Measurements from ENCODE around the gene CCR5AS.

Gene CCR5AS

DNA sequence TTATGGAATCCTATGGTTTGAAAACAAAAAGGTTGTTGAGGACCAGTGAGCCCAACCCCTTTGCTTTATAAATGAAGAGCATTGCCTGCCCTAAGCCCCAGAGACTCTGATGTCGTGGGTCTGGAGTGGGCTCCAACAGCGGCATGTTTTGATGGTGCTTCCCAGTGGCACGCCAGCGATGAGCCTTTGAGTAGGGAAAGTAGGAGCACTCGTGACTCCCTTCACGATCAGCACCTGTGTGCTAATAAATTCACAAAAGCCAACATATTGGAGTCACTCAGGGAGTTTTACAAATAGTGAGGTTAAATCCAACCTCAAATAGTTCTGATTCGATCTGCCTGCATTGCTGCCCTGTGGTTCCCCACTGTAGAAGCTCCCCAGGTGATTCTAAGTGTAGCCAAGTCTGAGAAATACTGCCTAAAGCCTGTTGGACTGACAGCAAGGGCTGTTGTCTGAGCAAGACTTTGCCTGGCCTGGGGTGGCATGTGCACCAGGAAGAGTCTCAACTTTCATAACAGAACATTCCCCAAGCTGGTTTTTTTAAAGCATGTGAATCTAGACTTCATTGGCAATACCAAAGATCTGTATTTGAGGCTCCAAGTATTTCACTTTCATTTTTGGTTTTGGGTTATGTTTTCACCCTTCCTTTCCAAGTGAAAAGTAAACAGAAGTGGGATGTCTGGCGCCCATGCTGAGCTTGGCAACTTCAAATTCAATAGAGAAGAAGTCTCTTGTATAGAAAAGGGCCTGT, 26.2 kb downstream of the CCR5AS start:
- no peak for DNase-seq (ENCODE audit: low read depth in 1 of 2, low spot score in 1 of 2)

DNA sequence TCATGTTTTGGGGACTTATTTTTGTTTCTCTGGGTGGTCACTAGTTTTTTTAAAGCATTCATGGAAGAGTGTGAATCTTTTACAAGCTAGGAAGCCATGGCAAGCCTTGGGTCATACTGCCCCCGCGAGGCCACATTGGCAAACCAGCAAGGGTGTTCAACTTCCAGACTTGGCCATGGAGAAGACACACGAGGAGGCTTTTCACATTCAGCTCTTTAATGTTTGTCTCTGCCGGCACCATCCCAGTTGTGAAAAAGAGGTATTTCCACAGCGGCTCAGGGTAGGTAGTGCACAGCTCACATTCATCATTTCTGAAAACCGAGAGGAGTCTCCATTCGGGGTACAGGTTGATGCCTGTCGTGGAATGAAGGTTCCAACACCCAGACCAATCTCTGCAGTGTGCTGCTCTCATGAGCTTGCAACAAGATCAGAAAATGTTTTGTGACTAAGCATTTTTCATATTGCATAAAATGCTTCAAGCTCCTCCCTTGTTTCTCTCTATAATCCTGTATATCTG, 28.4 kb downstream of the CCR5AS start:
- peak; percentile 27 to 56 for DNase-seq (ENCODE audit: low read depth in 1 of 2, low spot score in 1 of 2)

DNA sequence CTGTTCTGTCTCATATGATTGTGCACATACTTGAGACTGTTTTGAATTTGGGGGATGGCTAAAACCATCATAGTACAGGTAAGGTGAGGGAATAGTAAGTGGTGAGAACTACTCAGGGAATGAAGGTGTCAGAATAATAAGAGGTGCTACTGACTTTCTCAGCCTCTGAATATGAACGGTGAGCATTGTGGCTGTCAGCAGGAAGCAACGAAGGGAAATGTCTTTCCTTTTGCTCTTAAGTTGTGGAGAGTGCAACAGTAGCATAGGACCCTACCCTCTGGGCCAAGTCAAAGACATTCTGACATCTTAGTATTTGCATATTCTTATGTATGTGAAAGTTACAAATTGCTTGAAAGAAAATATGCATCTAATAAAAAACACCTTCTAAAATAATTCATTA, 31.1 kb downstream of the CCR5AS start:
- DNase-seq (ENCODE audit: low read depth in 1 of 2, low spot score in 1 of 2), result no peak

DNA sequence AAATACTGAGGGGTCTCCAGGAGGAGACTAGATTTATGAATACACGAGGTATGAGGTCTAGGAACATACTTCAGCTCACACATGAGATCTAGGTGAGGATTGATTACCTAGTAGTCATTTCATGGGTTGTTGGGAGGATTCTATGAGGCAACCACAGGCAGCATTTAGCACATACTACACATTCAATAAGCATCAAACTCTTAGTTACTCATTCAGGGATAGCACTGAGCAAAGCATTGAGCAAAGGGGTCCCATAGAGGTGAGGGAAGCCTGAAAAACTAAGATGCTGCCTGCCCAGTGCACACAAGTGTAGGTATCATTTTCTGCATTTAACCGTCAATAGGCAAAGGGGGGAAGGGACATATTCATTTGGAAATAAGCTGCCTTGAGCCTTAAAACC, 31.6 kb downstream of the CCR5AS start:
- DNase-seq (ENCODE audit: low read depth in 1 of 2, low spot score in 1 of 2), result no peak

DNA sequence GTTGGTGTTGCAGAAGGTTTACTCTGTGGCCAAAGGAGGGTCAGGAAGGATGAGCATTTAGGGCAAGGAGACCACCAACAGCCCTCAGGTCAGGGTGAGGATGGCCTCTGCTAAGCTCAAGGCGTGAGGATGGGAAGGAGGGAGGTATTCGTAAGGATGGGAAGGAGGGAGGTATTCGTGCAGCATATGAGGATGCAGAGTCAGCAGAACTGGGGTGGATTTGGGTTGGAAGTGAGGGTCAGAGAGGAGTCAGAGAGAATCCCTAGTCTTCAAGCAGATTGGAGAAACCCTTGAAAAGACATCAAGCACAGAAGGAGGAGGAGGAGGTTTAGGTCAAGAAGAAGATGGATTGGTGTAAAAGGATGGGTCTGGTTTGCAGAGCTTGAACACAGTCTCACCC, 32.1 kb downstream of the CCR5AS start:
- DNase-seq (ENCODE audit: low read depth in 1 of 2, low spot score in 1 of 2), result no peak

DNA sequence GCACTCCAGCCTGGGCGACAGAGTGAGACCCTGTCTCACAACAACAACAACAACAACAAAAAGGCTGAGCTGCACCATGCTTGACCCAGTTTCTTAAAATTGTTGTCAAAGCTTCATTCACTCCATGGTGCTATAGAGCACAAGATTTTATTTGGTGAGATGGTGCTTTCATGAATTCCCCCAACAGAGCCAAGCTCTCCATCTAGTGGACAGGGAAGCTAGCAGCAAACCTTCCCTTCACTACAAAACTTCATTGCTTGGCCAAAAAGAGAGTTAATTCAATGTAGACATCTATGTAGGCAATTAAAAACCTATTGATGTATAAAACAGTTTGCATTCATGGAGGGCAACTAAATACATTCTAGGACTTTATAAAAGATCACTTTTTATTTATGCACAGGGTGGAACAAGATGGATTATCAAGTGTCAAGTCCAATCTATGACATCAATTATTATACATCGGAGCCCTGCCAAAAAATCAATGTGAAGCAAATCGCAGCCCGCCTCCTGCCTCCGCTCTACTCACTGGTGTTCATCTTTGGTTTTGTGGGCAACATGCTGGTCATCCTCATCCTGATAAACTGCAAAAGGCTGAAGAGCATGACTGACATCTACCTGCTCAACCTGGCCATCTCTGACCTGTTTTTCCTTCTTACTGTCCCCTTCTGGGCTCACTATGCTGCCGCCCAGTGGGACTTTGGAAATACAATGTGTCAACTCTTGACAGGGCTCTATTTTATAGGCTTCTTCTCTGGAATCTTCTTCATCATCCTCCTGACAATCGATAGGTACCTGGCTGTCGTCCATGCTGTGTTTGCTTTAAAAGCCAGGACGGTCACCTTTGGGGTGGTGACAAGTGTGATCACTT, 34.1 kb downstream of the CCR5AS start:
- DNase-seq (ENCODE audit: low read depth in 1 of 2, low spot score in 1 of 2), result no peak

DNA sequence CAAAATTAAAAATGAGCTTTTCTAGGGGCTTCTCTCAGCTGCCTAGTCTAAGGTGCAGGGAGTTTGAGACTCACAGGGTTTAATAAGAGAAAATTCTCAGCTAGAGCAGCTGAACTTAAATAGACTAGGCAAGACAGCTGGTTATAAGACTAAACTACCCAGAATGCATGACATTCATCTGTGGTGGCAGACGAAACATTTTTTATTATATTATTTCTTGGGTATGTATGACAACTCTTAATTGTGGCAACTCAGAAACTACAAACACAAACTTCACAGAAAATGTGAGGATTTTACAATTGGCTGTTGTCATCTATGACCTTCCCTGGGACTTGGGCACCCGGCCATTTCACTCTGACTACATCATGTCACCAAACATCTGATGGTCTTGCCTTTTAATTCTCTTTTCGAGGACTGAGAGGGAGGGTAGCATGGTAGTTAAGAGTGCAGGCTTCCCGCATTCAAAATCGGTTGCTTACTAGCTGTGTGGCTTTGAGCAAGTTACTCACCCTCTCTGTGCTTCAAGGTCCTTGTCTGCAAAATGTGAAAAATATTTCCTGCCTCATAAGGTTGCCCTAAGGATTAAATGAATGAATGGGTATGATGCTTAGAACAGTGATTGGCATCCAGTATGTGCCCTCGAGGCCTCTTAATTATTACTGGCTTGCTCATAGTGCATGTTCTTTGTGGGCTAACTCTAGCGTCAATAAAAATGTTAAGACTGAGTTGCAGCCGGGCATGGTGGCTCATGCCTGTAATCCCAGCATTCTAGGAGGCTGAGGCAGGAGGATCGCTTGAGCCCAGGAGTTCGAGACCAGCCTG, 35.1 kb downstream of the CCR5AS start:
- DNase-seq (ENCODE audit: low read depth in 1 of 2, low spot score in 1 of 2), result no peak

DNA sequence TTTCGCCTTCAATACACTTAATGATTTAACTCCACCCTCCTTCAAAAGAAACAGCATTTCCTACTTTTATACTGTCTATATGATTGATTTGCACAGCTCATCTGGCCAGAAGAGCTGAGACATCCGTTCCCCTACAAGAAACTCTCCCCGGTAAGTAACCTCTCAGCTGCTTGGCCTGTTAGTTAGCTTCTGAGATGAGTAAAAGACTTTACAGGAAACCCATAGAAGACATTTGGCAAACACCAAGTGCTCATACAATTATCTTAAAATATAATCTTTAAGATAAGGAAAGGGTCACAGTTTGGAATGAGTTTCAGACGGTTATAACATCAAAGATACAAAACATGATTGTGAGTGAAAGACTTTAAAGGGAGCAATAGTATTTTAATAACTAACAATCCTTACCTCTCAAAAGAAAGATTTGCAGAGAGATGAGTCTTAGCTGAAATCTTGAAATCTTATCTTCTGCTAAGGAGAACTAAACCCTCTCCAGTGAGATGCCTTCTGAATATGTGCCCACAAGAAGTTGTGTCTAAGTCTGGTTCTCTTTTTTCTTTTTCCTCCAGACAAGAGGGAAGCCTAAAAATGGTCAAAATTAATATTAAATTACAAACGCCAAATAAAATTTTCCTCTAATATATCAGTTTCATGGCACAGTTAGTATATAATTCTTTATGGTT, 35.9 kb downstream of the CCR5AS start, which contains the start of gene CCR5:
CCR5 (plus strand) TSS at position 108 of the 680 bp plus-strand sequence. CDS start 1,957 bp downstream, outside the sequence.
- DNase-seq (ENCODE audit: low read depth in 1 of 2, low spot score in 1 of 2), result no peak

DNA sequence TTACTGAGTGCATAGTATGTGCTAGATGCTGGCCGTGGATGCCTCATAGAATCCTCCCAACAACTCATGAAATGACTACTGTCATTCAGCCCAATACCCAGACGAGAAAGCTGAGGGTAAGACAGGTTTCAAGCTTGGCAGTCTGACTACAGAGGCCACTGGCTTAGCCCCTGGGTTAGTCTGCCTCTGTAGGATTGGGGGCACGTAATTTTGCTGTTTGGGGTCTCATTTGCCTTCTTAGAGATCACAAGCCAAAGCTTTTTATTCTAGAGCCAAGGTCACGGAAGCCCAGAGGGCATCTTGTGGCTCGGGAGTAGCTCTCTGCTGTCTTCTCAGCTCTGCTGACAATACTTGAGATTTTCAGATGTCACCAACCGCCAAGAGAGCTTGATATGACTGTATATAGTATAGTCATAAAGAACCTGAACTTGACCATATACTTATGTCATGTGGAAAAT, 37.2 kb downstream of the CCR5AS start:
- DNase-seq (ENCODE audit: low read depth in 1 of 2, low spot score in 1 of 2), result no peak

DNA sequence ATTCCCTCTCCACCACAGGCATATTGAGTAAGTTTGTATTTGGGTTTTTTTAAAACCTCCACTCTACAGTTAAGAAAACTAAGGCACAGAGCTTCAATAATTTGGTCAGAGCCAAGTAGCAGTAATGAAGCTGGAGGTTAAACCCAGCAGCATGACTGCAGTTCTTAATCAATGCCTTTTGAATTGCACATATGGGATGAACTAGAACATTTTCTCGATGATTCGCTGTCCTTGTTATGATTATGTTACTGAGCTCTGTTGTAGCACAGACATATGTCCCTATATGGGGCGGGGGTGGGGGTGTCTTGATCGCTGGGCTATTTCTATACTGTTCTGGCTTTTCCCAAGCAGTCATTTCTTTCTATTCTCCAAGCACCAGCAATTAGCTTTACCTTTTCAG, 37.7 kb downstream of the CCR5AS start:
- DNase-seq (ENCODE audit: low read depth in 1 of 2, low spot score in 1 of 2), result no peak

DNA sequence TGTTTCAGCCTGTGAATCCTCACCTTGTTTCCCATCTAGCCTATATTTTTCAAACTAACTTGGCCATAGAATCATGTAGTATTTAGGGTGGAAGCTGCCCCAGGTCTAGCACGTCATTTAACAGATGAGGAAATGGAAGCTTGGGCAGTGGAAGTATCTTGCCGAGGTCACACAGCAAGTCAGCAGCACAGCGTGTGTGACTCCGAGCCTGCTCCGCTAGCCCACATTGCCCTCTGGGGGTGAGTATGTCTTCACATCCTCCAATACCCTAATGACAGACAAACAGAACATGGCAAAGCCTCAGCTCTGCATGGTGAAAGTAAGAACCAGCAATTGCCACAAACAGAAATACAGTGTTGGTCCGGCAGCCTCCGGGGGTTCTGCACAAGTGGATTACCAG, 38.3 kb downstream of the CCR5AS start:
- peak in 1 of 2 donors; percentile 37 for DNase-seq (ENCODE audit: low read depth in 1 of 2, low spot score in 1 of 2)

DNA sequence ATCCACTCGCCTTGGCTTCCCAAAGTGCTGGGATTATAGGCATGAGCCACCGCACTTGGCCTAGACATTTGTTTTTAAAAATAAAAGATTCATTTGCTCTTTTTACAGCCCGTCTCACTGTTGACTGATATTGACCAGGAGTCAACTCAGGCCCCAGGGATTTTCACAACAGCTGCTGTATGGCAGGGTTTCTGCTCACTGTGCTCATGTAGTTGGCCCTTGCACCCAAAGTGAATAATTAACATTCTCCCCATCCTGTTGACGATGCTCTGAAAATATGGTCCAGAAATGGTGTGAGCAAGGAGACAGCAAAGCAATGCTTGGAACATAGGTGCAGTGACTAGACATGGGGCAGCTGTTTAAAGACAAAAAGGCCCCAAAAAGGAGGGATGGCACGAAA, 39.1 kb downstream of the CCR5AS start:
- DNase-seq (ENCODE audit: low read depth in 1 of 2, low spot score in 1 of 2), result no peak

DNA sequence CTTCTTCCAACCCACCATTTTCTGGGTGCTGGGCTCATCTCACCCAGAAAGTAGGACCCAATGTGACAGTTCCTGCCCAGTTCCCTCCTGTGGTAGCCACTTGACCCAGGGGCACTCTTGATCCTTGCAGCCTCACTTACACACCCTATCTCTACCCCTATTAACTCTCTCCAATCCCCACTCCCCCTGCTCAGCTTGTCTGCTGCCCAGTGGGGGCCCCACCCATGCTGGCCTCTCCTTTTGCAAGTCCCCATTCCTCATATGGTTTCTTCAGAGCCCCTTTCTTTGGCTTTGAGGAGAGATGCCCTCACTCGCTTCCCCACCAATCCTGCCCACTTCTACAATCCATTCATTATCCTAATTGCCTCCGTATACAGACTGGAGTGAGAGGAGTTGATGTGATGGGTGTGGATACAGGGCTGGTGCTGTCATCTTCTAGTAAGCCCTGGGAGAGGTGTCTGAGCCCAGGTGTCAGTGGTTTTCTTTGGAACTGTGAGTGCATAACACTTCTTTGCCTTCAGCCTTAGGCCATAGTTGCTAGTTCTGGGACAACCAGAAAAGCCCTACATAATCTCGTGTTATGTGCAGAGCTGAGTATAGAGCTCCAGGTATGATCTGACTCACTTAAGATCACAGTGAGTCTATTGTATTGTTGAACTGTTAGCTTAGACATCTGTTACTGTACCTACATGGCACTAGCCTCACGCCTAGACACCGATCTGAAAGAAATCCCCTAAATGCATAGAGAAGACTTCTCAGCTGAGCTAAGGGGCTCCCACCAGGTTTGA, 40.9 kb downstream of the CCR5AS start:
- DNase-seq (ENCODE audit: low read depth in 1 of 2, low spot score in 1 of 2), result no peak

DNA sequence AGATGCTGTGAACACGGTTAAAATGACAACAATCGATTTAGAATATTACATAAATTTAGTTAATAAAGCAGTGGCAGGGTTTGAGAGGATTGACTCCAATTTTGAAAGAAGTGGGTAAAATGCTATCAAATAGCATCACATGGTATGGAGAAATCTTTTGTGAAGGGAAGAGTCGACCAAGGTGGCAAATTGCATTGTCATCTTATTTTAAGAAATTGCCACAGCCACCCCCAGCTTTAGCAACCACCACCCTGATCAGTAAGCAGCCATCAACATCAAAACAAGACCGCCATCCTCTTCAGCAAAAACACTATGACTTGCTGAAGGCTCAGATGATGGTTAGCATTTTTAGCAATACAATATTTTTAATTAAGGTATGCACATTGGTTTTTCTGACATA, 41.8 kb downstream of the CCR5AS start:
- no peak for DNase-seq (ENCODE audit: low read depth in 1 of 2, low spot score in 1 of 2)

DNA sequence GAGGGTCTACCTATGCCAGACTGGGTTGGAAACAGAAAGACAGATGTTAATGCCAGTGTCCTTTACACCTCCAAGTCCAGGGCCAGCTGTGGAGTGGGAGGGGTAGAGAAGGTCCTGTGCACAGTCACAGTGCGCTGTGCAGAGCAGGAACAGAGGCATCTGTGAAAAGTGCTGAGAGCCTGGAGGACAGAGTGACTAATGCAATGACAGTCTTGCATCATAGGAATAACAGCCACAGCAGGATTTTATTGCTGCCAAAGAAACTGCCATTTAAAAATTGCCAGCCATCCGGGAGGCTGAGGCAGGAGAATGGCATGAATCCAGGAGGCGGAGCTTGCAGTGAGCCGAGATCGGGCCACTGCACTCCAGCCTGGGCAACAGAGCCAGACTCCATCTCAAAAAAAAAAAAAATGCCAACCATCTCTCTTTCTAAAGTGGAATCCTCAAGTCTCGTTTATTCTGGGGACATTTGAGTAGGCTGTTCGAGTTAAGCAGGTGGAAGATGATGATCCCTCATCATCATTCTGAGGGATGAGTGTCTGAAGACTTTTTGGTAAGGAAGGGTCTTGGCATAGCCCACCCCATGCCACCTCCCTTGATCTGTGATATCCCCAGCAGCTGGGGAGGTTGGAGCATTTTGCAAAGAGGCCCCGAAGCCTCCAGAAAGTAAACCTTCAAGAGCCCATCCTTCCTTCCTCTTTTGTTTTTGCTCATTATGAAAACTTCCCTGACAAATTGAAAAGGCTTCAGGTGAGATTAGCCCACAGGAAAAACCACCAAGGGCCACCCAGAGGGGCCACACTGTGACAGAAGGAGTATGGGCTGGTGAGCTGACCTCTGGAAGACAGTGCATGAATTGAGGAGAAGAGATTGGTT, 45.2 kb downstream of the CCR5AS start:
- DNase-seq (ENCODE audit: low read depth in 1 of 2, low spot score in 1 of 2), result no peak

DNA sequence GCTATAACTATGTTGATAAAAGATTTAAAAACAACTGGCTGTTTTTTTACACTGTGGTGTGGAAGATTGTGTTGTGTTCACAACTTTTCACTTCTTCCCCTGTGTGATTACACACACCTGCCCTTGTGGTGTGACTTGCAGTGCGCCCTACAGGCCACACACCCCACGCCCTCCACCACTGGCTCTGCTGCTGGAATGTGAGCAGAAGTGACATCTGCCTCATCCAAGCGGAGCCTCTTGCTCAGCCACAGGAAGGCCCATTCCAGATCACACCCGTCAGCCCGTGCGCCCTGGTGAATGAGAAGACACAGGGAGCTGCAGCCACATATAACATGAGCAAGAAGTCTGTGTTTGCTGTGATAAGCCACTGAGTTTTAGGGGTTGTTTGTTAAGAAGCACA, 46.0 kb downstream of the CCR5AS start:
- DNase-seq (ENCODE audit: low read depth in 1 of 2, low spot score in 1 of 2), result no peak

DNA sequence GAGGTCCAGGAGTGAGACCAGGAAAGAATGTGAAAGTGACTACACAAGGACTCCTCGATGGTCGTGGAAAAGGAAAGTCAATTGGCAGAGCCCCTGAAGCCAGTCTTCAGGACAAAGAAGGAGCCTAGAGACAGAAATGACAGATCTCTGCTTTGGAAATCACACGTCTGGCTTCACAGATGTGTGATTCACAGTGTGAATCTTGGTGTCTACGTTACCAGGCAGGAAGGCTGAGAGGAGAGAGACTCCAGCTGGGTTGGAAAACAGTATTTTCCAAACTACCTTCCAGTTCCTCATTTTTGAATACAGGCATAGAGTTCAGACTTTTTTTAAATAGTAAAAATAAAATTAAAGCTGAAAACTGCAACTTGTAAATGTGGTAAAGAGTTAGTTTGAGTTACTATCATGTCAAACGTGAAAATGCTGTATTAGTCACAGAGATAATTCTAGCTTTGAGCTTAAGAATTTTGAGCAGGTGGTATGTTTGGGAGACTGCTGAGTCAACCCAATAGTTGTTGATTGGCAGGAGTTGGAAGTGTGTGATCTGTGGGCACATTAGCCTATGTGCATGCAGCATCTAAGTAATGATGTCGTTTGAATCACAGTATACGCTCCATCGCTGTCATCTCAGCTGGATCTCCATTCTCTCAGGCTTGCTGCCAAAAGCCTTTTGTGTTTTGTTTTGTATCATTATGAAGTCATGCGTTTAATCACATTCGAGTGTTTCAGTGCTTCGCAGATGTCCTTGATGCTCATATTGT, 47.0 kb downstream of the CCR5AS start:
- no peak for DNase-seq (ENCODE audit: low read depth in 1 of 2, low spot score in 1 of 2)

DNA sequence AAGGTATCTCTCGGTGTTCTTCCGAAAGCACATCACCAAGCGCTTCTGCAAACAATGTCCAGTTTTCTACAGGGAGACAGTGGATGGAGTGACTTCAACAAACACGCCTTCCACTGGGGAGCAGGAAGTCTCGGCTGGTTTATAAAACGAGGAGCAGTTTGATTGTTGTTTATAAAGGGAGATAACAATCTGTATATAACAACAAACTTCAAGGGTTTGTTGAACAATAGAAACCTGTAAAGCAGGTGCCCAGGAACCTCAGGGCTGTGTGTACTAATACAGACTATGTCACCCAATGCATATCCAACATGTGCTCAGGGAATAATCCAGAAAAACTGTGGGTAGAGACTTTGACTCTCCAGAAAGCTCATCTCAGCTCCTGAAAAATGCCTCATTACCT, 48.4 kb downstream of the CCR5AS start:
- DNase-seq (ENCODE audit: low read depth in 1 of 2, low spot score in 1 of 2), result no peak

Measured in stimulated activated CD4-positive, alpha-beta T cell treated with anti-CD3 and anti-CD28 coated beads, Interleukin-15, amount 100 ng/mL, for 1 hour (primary cell).